Activated CD8-positive, alpha-beta memory T cell treated with anti-CD3 and anti-CD28 coated beads, Interleukin-2, amount 50 U/mL, for 4 hours (primary cell): ENCODE results near the gene GRAMD4.

ENCODE experiments used
- DNase-seq: peaks from one replicate; pipeline ENCODE4 v3.0.0-alpha.2; 2020

GRAMD4 gene

GRCh38 chr22:46727813-46728364 is 107.7 kb downstream of the GRAMD4 start:
- DNase-seq, result no peak

DNA sequence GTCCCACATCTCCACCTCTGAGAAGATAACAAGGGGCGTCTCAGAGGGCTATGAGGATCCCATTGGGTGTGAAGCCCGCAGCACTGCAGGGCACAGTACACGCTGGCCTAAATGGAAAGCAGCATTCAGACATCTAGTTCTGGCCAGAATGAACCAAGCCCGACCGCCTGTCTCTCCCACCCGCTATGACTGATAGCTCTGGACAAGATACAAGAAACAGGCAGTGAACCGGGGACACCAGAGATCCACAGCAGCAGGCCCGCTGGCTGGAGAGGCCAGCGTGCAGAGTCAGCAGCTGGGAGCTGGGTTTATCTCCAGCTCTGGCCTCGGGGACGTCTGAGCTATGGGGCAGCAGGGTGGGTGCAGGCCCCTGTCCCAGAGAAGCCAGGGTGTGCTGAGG is 108.3 kb downstream of the GRAMD4 start:
- no peak for DNase-seq
